ENCODE data around the gene TMEM134. TPM values are rescaled to one million over a fixed set of nuclear protein-coding genes. Genes with fewer than 3 reads are reported as not detected.

Gene TMEM134
- polyA plus RNA-seq, 2 donors: 154 to 160 TPM

GRCh38 chr11:67440229-67441097 lies 28.6 kb downstream of the TMEM134 start:
- Histone ChIP-seq H3K27ac (ENCODE audit: low read depth in 2 of 2, low read length in 1 of 2) (peak overlapping the region in 1 of 2 donors; percentile 42), H3K36me3 (ENCODE audit: control insufficient read depth in 2 of 2, insufficient read depth in 2 of 2, low read length in 1 of 2) (peaks cover 3 to 49% of the 10 kb centered on the region in 2 donors), H3K9me3 (ENCODE audit: control insufficient read depth in 2 of 2, insufficient read depth in 1 of 2, low read depth in 1 of 2, low read length in 1 of 2) (no peaks in the 10 kb centered on the region), H3K27me3 (ENCODE audit: control insufficient read depth in 1 of 2, insufficient read depth in 2 of 2, low read length in 2 of 2) (no peaks in the 10 kb centered on the region), H3K4me3 (ENCODE audit: low read depth in 1 of 2, low read length in 2 of 2) (no peak overlapping the region), H3K4me1 (ENCODE audit: control insufficient read depth in 2 of 2, insufficient read depth in 2 of 2, low read length in 1 of 2) (peaks cover 14 to 21% of the 10 kb centered on the region in 2 donors)
- 61 to 69% methylated on average over 16 to 17 of the region's 17 CpGs for WGBS, 2 donors

- H3K4me1 ChIP-seq (ENCODE audit: control insufficient read depth in 2 of 2, insufficient read depth in 2 of 2, low read length in 1 of 2): peaks cover 14 to 24% of the 10 kb centered on the region in 2 donors
- H3K27ac ChIP-seq (ENCODE audit: low read depth in 2 of 2, low read length in 1 of 2): peak overlapping the region; percentile 14 to 65
- H3K4me3 ChIP-seq (ENCODE audit: low read depth in 1 of 2, low read length in 2 of 2): no peak overlapping the region
- WGBS, 2 donors: 64 to 68% methylated on average over 31 of the region's 31 CpGs
- no peaks in the 10 kb centered on the region for H3K27me3 ChIP-seq (ENCODE audit: control insufficient read depth in 1 of 2, insufficient read depth in 2 of 2, low read length in 2 of 2)
- H3K9me3 ChIP-seq (ENCODE audit: control insufficient read depth in 2 of 2, insufficient read depth in 1 of 2, low read depth in 1 of 2, low read length in 1 of 2): no peaks in the 10 kb centered on the region
- peaks cover 3 to 58% of the 10 kb centered on the region in 2 donors for H3K36me3 ChIP-seq (ENCODE audit: control insufficient read depth in 2 of 2, insufficient read depth in 2 of 2, low read length in 1 of 2)
Observed at GRCh38 chr11:67439321-67440228, 29.5 kb downstream of the TMEM134 start.

GRCh38 chr11:67438158-67438902 lies 30.7 kb downstream of the TMEM134 start:
- no peaks in the 10 kb centered on the region for H3K27me3 ChIP-seq (ENCODE audit: control insufficient read depth in 1 of 2, insufficient read depth in 2 of 2, low read length in 2 of 2)
- peak overlapping the region; percentile 16 to 37 for H3K4me3 ChIP-seq (ENCODE audit: low read depth in 1 of 2, low read length in 2 of 2)
- no peaks in the 10 kb centered on the region for H3K9me3 ChIP-seq (ENCODE audit: control insufficient read depth in 2 of 2, insufficient read depth in 1 of 2, low read depth in 1 of 2, low read length in 1 of 2)
- H3K4me1 ChIP-seq (ENCODE audit: control insufficient read depth in 2 of 2, insufficient read depth in 2 of 2, low read length in 1 of 2): peaks cover 14 to 30% of the 10 kb centered on the region in 2 donors
- peak overlapping the region; percentile 14 to 65 for H3K27ac ChIP-seq (ENCODE audit: low read depth in 2 of 2, low read length in 1 of 2)
- H3K36me3 ChIP-seq (ENCODE audit: control insufficient read depth in 2 of 2, insufficient read depth in 2 of 2, low read length in 1 of 2): peaks cover 3 to 69% of the 10 kb centered on the region in 2 donors
- 74 to 76% methylated on average over 35 to 41 of the region's 41 CpGs for WGBS, 2 donors

GRCh38 chr11:67437809-67438157 lies 31.3 kb downstream of the TMEM134 start:
- H3K27ac ChIP-seq (ENCODE audit: low read depth in 2 of 2, low read length in 1 of 2): peak overlapping the region in 1 of 2 donors; percentile 39
- 61 to 72% methylated on average over 3 of the region's 3 CpGs for WGBS, 2 donors
- peaks cover 17 to 32% of the 10 kb centered on the region in 2 donors for H3K4me1 ChIP-seq (ENCODE audit: control insufficient read depth in 2 of 2, insufficient read depth in 2 of 2, low read length in 1 of 2)
- H3K4me3 ChIP-seq (ENCODE audit: low read depth in 1 of 2, low read length in 2 of 2): peak overlapping the region; percentile 16 to 40
- peaks cover 3 to 74% of the 10 kb centered on the region in 2 donors for H3K36me3 ChIP-seq (ENCODE audit: control insufficient read depth in 2 of 2, insufficient read depth in 2 of 2, low read length in 1 of 2)
- H3K27me3 ChIP-seq (ENCODE audit: control insufficient read depth in 1 of 2, insufficient read depth in 2 of 2, low read length in 2 of 2): no peaks in the 10 kb centered on the region
- no peaks in the 10 kb centered on the region for H3K9me3 ChIP-seq (ENCODE audit: control insufficient read depth in 2 of 2, insufficient read depth in 1 of 2, low read depth in 1 of 2, low read length in 1 of 2)

GRCh38 chr11:67437082-67437808 lies 31.8 kb downstream of the TMEM134 start, which contains the start of gene PTPRCAP:
TSS of gene PTPRCAP (minus strand) at chr11:67437682. CDS start at chr11:67437619, 63 bp downstream.
- H3K36me3 ChIP-seq (ENCODE audit: control insufficient read depth in 2 of 2, insufficient read depth in 2 of 2, low read length in 1 of 2): peaks cover 3 to 80% of the 10 kb centered on the region in 2 donors
- H3K27me3 ChIP-seq (ENCODE audit: control insufficient read depth in 1 of 2, insufficient read depth in 2 of 2, low read length in 2 of 2): no peaks in the 10 kb centered on the region
- H3K27ac ChIP-seq (ENCODE audit: low read depth in 2 of 2, low read length in 1 of 2): peak within 1 kb of the TSS; percentile 70 to 85
- 69% methylated on average over 17 to 26 of the region's 26 CpGs for WGBS, 2 donors
- H3K9me3 ChIP-seq (ENCODE audit: control insufficient read depth in 2 of 2, insufficient read depth in 1 of 2, low read depth in 1 of 2, low read length in 1 of 2): no peaks in the 10 kb centered on the region
- H3K4me1 ChIP-seq (ENCODE audit: control insufficient read depth in 2 of 2, insufficient read depth in 2 of 2, low read length in 1 of 2): peaks cover 13 to 30% of the 10 kb centered on the region in 2 donors
- peak within 1 kb of the TSS; percentile 25 to 40 for H3K4me3 ChIP-seq (ENCODE audit: low read depth in 1 of 2, low read length in 2 of 2)

- H3K9me3 ChIP-seq (ENCODE audit: control insufficient read depth in 2 of 2, insufficient read depth in 1 of 2, low read depth in 1 of 2, low read length in 1 of 2): no peaks in the 10 kb centered on the region
- WGBS, 2 donors: 40 to 51% methylated on average over 6 of the region's 6 CpGs
- peak overlapping the region in 1 of 2 donors; percentile 43 for H3K27ac ChIP-seq (ENCODE audit: low read depth in 2 of 2, low read length in 1 of 2)
- H3K27me3 ChIP-seq (ENCODE audit: control insufficient read depth in 1 of 2, insufficient read depth in 2 of 2, low read length in 2 of 2): no peaks in the 10 kb centered on the region
- peak overlapping the region; percentile 16 to 25 for H3K4me3 ChIP-seq (ENCODE audit: low read depth in 1 of 2, low read length in 2 of 2)
- H3K4me1 ChIP-seq (ENCODE audit: control insufficient read depth in 2 of 2, insufficient read depth in 2 of 2, low read length in 1 of 2): peaks cover 13 to 29% of the 10 kb centered on the region in 2 donors
- peaks cover 3 to 83% of the 10 kb centered on the region in 2 donors for H3K36me3 ChIP-seq (ENCODE audit: control insufficient read depth in 2 of 2, insufficient read depth in 2 of 2, low read length in 1 of 2)
Observed at GRCh38 chr11:67436459-67437081, 32.5 kb downstream of the TMEM134 start.

- Histone ChIP-seq H3K9me3 (ENCODE audit: control insufficient read depth in 2 of 2, insufficient read depth in 1 of 2, low read depth in 1 of 2, low read length in 1 of 2) (no peaks in the 10 kb centered on the region), H3K4me3 (ENCODE audit: low read depth in 1 of 2, low read length in 2 of 2) (peak overlapping the region; percentile 16 to 25), H3K27ac (ENCODE audit: low read depth in 2 of 2, low read length in 1 of 2) (peak overlapping the region in 1 of 2 donors; percentile 17), H3K4me1 (ENCODE audit: control insufficient read depth in 2 of 2, insufficient read depth in 2 of 2, low read length in 1 of 2) (peaks cover 13 to 25% of the 10 kb centered on the region in 2 donors), H3K27me3 (ENCODE audit: control insufficient read depth in 1 of 2, insufficient read depth in 2 of 2, low read length in 2 of 2) (no peaks in the 10 kb centered on the region), H3K36me3 (ENCODE audit: control insufficient read depth in 2 of 2, insufficient read depth in 2 of 2, low read length in 1 of 2) (peaks cover 3 to 78% of the 10 kb centered on the region in 2 donors)
- WGBS, 2 donors: 82 to 83% methylated on average over 38 of the region's 38 CpGs
Observed at GRCh38 chr11:67435727-67436458, 33.2 kb downstream of the TMEM134 start.

All from esophagus (tissue), 2 donors.